SKM-1 treated with dmso at 0.1 percent for 144 hours (cell line): ENCODE results near the gene RUNX2.
A peak's percentile ranks its signal among the peaks of the same experiment; 100 is the strongest.

Experiments
- DNase-seq: peaks from one replicate; lab custom pipeline; 2025; ENCODE audit not compliant: unreplicated experiment; lab: John Stamatoyannopoulos, UW

The RUNX2 gene

GRCh38 chr6:45689926-45690615, 361.9 kb downstream of the RUNX2 start:
- no peak for DNase-seq

DNA sequence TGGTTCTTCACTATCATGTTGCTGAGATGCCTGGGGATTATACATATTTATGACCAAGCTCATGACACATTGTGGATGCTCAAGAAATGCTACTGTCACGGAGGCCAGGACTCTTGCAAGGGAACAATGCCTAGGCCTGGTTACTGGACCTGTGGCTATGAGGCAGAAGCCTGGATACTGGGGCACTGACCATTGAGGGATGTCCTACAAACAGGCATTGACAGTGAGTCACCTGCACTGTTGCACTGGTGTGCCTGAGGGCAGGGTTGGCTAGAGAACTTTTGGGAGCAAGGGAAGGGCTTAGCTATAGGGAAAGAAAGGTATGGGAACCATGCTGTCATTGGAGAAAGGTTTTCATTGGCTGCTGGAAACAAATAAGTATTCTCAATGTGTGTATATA, 362.7 kb downstream of the RUNX2 start:
- DNase-seq: no peak

DNA sequence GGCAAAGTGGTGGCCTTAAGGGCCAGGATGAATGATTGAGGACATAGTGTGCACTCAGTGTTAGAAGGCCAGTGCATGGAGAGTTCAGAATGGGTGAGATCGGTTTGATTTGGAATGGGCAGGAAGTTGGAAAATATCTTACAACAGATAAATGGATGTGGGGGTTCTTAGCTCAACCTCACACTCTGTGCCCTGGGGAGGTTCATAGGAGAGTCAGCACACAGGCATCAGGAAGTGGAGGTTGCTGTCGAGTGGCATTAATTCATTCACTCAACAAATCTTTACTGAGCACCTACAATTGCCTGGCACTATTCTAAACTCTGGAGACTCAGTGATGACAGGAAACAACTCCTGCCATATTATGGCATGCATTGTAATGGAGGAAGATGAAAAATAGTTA, 363.3 kb downstream of the RUNX2 start:
- DNase-seq: no peak

DNA sequence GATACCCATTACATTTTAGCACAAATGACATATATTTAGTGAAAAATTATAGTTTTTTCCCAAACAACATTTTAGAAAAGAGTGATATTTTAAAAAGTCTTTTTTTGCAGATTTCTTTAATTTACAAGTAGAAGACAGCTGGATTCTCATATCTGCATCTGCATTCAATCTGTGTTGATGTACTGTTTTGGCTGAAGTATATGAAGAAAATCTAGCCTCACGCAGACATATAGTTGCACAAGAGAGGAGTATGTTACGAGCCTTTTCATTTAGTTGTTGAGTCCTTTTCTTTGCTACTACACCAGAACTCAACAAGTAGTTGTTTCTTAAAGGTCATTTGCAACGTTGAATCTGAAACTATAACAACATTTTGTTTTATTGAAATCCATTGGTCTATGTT, 363.9 kb downstream of the RUNX2 start:
- DNase-seq: no peak

- no peak for DNase-seq
Observed at GRCh38 chr6:45696738-45697137, 368.6 kb downstream of the RUNX2 start.

GRCh38 chr6:45697605-45698004, 369.5 kb downstream of the RUNX2 start:
- peak; percentile 80 for DNase-seq

DNA sequence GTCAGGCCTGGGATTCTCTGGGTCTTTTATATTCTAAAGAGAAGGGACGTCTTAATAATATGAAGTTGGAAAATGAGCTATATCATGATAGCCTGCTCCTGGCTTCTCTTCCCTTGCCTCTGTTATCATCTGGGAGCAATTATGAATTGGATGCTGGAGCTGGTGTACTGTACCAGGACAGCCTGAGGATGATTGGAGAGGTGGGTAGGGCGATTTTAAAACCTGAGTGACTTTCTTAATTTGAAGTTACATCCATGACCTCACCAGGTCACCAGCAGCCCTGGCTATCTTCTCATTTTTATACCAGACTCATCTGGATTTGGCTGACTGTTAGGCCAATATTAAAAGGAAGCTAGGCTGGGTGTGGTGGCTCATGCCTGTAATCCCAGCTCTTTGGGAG, 369.9 kb downstream of the RUNX2 start:
- no peak for DNase-seq

DNA sequence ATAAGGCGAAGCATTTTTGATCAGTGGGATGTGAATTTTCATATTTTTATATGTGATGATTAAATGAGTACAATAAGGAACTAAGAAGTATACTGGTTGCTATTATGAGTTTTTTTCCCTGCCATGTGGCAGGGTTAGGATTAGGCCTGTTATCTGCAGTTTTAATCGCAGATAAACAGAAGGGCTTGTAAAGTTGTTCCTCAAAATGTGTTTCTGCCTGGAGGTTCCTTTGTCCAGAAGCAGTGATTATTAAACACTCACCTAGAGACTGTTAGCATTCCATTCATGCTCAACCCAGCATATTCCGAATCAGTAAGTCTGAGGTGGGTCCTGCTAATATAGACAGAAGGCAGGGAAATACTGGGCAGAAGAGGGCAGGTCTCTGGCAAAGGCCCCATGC, 371.5 kb downstream of the RUNX2 start:
- DNase-seq: no peak

DNA sequence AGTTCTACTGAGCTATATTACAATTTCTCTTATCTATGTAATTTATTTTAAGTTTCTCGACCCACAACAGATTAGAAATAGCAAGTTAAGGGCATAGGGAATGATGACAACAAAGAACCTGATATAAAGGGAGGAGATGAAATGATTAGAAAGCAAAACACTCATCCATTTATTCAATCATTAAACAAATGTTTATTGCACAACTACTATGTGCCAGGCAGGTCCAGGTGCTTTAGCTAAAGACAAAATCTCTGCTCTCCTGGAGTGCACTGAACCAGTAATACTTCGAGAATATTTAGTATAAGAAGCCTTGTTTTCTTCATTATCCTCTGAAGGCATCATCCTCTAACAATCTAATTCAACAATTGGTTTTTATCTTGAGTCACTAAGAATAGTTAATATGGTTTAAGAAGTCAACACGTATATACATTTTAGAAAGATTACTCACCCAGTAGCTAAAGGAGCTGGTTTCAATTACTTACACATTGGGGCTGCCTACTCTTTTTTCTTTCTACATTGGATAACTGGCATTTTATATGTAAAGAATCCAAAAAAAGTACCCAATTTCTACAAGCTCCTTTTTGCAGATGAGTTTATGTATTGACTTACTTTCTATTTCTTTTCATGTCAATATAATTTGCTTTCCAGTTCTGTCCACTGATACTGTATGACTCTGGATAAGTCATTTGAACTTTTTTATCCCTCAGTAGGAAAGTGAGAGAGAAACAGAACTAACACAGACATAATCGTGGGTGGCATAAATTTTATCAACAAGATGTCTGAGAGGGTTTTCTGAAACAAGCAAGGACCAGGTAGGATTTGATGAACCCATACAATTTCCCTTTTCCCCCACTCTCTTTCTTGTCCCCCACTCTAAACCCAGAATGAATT, 375.0 kb downstream of the RUNX2 start:
- no peak for DNase-seq

DNA sequence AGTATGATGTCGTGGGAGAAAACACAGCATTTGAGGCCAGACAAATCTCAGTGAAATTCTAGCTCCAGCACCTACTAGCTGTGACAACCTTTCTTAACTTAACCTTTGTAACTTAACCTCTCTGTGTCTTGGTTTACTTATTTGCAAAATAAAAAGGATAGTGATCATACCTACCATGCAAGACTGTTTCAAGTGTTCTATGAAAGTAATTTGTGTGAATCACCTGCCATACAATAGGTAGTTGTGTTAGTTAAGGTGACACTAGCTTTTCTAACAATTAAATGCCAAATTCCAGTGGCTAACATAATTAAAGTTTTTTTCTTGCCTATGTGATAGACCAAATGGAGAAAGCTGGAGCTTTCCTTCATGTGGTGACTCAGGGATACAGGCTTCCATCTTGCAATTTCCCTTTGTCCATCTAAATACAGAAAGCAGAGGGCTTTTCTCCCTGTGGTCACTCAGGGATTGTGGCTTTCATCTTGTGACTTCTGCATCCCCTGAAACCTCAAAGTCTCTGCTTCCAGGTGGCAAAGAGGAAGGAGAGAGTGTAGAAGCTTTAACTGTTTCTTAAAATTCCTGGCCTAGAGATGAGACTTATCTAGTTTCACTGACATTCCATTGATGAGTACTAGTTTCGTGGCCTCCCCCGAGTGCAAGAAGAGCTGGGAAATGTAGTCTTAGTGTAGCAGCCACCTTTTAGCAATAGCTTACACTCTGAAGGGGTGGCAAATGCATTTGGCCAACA, 376.1 kb downstream of the RUNX2 start:
- no peak for DNase-seq

DNA sequence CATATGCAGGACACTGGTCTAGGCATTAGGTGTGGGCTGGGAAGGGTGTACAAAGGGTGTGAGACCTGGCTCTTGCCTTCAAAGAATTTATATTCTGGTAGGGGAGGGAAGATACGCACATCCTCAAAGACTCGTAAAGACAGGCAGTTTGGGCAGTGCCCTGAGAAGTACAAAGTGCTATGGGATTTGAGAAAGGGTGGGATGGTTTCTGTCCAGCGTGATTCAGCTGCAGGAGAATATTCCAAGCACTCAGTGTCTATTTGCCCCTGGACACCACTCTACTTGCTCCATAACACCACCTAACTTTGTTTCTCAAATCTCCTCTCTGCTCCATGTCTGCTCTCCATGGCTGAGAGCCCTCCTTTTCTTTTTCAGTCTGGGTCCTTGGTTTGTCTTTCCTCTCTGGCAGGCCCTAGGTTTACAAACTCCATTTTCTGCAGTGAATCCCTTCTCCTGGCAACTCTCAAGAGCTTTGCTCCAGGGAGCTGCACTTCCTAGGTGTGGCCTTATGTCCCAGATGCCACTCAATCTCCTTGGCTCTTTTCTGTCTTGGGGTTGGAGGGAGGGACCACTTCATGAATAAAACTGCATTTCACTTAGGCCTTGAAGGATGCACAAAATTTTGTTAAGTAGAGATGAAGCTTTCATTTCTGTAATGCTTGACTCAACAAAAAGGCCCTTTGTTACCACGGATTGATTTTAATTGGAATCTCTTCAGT, 377.2 kb downstream of the RUNX2 start:
- no peak for DNase-seq

- no peak for DNase-seq
Observed at GRCh38 chr6:45706319-45706718, 378.2 kb downstream of the RUNX2 start.

DNA sequence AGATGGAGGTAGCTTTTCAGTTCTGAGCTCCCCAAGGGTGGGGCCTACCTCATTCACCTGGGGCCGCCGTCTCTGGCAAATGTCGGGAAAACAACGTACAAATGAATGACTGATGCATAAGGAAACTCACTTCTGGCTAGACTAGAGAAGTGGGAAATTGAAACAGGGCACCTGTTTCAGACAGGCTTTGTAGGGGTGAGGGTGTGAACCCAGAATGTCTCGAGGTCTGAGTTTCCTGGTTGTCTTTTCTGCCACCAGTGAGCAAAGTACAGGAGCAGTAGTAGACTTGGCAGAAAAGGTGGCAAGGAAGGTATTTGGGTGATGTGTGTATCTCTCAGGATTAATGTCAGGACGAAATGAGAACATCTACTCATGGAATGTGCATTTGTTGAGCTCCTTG, 379.0 kb downstream of the RUNX2 start:
- DNase-seq: no peak

DNA sequence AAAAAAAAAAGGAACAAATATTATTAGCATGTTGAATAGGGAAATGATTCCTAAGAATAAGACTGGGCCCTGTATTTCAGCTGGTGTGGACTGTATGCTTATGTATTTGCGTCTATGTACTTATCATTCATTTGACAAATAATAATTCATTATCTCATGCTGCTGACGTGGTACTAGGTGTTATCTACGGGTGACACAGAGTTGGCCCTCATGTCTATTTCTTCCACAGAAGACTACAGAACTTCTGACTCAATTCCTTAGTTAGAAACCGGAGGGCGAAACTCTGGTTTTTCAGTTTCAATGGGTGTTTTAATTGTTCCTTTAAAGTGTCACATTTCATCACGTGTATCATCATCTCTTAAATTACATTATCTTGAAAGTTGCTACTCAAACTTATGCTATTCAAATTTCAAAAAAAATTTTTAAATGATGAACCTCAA, 381.7 kb downstream of the RUNX2 start:
- DNase-seq: no peak

DNA sequence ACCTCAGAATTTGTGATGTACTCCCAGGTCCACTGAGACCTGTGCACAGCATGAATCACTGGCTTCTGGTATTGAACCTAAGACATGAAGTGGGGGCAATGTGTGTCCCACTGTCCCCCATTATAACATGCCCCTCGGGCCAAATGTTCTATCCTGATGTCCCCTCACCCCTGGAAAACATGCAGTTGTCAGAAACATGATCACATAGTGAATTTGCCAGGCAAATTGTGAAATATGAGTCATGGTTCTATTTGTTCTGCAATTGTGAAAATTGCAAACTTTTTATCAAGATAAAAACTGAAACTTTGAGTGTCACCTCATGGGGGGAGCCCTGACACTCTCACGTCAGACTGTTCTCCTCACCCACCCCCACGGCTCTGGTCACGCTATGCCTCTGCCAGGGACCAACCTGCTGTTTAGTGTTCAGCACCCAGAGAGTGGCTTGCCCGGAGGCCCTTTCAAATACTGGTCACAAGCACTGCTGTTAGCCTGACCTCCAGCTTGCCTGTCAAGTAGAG, 382.2 kb downstream of the RUNX2 start:
- no peak for DNase-seq

GRCh38 chr6:45712076-45712475, 383.9 kb downstream of the RUNX2 start:
- no peak for DNase-seq

DNA sequence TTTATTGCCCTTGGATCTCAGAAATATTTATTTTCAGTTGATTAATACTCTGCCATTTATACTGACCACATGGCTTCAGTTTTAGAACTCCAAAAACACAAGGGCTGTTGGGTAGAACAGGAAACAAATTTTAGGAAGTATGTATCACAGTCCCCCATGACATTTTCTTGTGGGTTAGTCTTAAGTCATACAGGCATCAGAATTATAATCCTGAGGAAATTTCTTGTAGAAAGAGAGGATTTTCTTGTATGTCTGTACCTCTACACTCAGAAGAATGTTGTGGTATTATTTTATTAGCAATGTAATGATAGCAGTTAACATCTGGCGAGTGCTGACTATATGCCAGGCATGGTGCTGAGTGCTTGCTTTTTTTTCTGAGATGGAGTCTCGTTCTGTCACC, 384.7 kb downstream of the RUNX2 start:
- peak; percentile 42 for DNase-seq
